GM10248 (cell line): ENCODE data around the gene SMAD5.

Experiments used
- CTCF ChIA-PET: fragments of 300-600 bp; sonication (Branson Sonifier 250); formaldehyde crosslinking; extraction: SDS; loops from one replicate; lab custom pipeline; 2021; ENCODE audit warnings: antibody characterized with exemption; lab: Yijun Ruan, JAX
- POLR2A ChIA-PET: fragments of 350-650 bp; sonication (Branson Sonifier 250); formaldehyde crosslinking; extraction: SDS; loops from one replicate; lab custom pipeline; 2020; ENCODE audit warnings: antibody characterized with exemption; lab: Yijun Ruan, JAX
- DNase-seq: peaks from one replicate; pipeline ENCODE4 v3.0.0; 2012; ENCODE audit errors: extremely low spot score
- TF ChIP-seq, protein P1 (sequence below): IDR thresholded peaks from 2 replicates; pipeline ENCODE4 v1.5.1; 2012; ENCODE audit warnings: mild to moderate bottlenecking, low read depth; ENCODE audit errors: extremely low read depth, missing control alignments, control extremely low read depth

Gene SMAD5

DNA sequence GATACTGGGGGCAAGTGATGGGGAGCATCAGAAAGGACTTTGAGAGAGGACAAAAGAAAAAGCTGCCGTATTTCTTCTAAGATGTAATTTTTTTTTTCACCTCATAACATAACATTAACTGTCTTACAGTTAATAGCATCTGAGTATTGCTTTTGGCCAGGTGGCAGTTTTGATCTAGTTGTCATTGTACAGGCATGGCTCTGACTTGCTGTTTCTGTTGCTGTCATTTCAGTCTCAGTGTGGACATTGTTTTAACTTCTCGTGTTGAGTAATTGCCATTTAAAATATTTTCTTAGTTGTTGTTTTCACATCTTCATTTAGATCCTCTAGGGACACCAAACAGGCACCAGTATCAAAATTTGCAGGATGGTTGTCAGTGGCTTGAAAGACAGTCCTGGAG is 12.4 kb downstream of the SMAD5 start:
- TF ChIP-seq, protein P1, sequence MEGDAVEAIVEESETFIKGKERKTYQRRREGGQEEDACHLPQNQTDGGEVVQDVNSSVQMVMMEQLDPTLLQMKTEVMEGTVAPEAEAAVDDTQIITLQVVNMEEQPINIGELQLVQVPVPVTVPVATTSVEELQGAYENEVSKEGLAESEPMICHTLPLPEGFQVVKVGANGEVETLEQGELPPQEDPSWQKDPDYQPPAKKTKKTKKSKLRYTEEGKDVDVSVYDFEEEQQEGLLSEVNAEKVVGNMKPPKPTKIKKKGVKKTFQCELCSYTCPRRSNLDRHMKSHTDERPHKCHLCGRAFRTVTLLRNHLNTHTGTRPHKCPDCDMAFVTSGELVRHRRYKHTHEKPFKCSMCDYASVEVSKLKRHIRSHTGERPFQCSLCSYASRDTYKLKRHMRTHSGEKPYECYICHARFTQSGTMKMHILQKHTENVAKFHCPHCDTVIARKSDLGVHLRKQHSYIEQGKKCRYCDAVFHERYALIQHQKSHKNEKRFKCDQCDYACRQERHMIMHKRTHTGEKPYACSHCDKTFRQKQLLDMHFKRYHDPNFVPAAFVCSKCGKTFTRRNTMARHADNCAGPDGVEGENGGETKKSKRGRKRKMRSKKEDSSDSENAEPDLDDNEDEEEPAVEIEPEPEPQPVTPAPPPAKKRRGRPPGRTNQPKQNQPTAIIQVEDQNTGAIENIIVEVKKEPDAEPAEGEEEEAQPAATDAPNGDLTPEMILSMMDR: no peak
- DNase-seq: no peak
- ChIA-PET POLR2A (no interaction called here), CTCF (interaction anchor here (1.2 kb wide), 1 partner anchor 13 kb away, joined by 3 read pairs; the partner anchor contains the start of gene SMAD5)

DNA sequence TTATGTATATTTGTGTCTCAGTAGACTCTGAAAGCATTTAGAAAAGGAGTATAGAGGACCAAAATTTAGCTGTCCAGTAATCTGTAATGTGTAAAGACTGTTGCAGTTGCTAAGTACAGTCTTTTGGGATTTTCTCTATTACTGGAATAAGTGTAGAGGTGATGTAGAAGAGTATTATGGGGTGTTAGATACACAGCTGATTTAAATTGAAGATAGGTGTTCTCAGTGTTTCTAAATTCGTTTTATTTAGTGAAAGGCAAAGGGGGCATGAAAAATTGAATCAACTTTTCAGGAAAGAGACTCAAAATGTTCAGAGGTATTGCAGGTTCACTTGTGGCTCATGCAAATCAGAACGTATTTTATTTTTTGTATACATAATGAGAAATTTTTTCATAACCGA is 13.6 kb downstream of the SMAD5 start:
- ChIA-PET POLR2A (no interaction called here), CTCF (interaction anchor here (1.0 to 2.1 kb wide), 4 partner anchors 8 to 66 kb away, joined by 3 to 8 read pairs (median 4); partner anchors contain the start of gene SMAD5)
- DNase-seq: no peak
- TF ChIP-seq, protein P1: no peak

DNA sequence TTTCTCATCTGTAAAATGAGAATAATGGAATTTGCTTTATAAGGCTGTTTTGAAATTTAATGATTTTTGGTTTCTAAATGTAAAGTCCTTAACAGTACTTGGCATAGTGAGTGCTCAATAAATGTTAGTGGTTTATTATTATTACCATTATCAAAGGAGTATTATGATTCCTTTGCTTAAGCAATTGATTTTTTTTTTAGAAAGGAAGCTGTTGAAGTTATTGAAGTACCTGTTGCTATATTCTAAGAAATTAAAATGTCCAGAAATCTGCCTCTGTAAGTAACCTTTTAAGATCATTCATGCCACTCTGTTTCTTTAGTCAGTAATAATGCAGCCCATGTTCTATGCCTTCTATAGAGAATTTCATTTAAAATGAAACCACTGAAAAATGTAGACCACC is 15.0 kb downstream of the SMAD5 start:
- CTCF ChIA-PET: interaction anchor here (1.2 to 2.1 kb wide), 4 partner anchors 9 to 64 kb away, joined by 3 to 8 read pairs (median 5); no protein-coding TSS in a partner anchor
- POLR2A ChIA-PET: no interaction called here
- TF ChIP-seq, protein P1: no peak
- no peak for DNase-seq

DNA sequence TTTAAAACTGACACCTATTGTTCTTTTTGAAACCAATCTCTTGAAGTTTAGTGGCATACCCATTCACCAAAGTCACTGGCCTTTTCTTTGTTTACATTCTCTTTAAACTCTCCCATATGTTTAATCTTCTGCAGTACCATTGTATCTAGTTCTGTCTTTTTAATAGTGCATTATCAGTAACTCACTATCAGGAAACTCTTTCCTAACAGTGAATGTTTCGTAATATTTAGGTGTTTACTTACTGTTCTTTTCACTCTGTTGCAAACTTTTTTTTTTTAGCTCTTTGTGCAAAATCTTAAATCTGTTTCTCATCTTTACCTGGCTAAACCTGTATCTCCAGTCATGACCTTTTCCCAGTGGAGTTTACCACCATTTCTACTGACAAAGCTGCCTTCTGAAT is 17.2 kb downstream of the SMAD5 start:
- TF ChIP-seq, protein P1: no peak
- ChIA-PET POLR2A (no interaction called here), CTCF (interaction anchor here (1.1 to 1.4 kb wide), 2 partner anchors 13 to 35 kb away, joined by 3 to 4 read pairs; no protein-coding TSS in a partner anchor)
- no peak for DNase-seq

DNA sequence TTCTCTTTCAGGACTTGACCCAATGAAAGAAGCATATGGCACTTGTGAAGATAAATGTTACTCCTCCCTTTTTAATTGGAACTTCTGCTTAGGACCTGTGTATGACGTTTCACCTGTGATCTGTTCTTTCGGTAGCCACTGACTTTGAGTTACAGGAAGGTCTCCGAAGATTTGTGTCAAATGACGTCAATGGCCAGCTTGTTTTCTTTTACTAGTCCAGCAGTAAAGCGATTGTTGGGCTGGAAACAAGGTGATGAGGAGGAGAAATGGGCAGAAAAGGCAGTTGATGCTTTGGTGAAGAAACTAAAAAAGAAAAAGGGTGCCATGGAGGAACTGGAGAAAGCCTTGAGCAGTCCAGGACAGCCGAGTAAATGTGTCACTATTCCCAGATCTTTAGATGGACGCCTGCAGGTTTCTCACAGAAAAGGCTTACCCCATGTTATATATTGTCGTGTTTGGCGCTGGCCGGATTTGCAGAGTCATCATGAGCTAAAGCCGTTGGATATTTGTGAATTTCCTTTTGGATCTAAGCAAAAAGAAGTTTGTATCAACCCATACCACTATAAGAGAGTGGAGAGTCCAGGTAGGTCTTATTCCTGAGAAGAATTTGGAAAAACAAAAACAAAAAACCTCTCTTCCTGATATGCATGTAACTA is 21.1 kb downstream of the SMAD5 start:
- DNase-seq: no peak
- TF ChIP-seq, protein P1: no peak
- POLR2A ChIA-PET: no interaction called here
- CTCF ChIA-PET: interaction anchor here (0.8 to 1.5 kb wide), 2 partner anchors 15 to 20 kb away, joined by 3 read pairs; no protein-coding TSS in a partner anchor

DNA sequence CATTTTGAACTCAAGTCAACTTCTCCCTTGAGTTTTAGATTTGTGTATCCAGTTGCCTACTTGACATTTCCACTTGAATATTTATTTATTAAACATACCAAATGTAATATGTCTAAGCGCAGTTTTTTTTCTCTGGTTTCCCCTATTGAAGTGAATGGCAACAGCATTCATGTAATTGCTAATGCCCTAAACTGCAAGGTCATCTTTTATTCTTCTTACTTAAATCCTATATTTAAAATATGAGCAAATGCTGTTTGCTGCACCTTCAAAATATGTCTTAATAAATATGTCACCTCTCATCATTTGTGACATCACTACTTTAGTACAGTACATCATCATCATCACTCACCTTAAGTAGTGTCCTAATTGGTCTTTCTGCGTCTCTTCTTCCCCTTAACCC is 22.4 kb downstream of the SMAD5 start:
- POLR2A ChIA-PET: no interaction called here
- TF ChIP-seq, protein P1: no peak
- CTCF ChIA-PET: no interaction called here
- no peak for DNase-seq
